Endothelial cell (in vitro differentiated cells): ENCODE data around the gene CGB5. TPM values are rescaled to one million over a fixed set of nuclear protein-coding genes. Genes with fewer than 3 reads are reported as not detected.

Experiments
- DNase-seq: peaks from one replicate; pipeline ENCODE4 v3.0.0; 2021; ENCODE audit warnings: low spot score
- H3K27ac Mint-ChIP-seq: one replicate; pipeline ENCODE4 v1.8.0; 2021; ENCODE audit warnings: mixed read lengths, inconsistent platforms; ENCODE audit not compliant: unreplicated experiment
- H3K27me3 Mint-ChIP-seq: one replicate; pipeline ENCODE4 v1.8.0; 2021; ENCODE audit warnings: mild to moderate bottlenecking, moderate library complexity, mixed read lengths, inconsistent platforms; ENCODE audit not compliant: unreplicated experiment
- H3K36me3 Mint-ChIP-seq: one replicate; pipeline ENCODE4 v1.8.0; 2021; ENCODE audit warnings: mild to moderate bottlenecking, low read depth, mixed read lengths, inconsistent platforms; ENCODE audit not compliant: unreplicated experiment
- H3K4me1 Mint-ChIP-seq: one replicate; pipeline ENCODE4 v1.8.0; 2021; ENCODE audit warnings: mild to moderate bottlenecking, mixed read lengths, inconsistent platforms; ENCODE audit not compliant: unreplicated experiment
- H3K4me3 Mint-ChIP-seq: one replicate; pipeline ENCODE4 v1.8.0; 2021; ENCODE audit warnings: mild to moderate bottlenecking, mixed read lengths, inconsistent platforms; ENCODE audit not compliant: unreplicated experiment
- H3K9me3 Mint-ChIP-seq: one replicate; pipeline ENCODE4 v1.8.0; 2021; ENCODE audit warnings: mixed read lengths, inconsistent platforms; ENCODE audit not compliant: unreplicated experiment
- CTCF ChIP-seq: fragments of 200-600 bp; sonication (generic); IDR thresholded peaks from one replicate; pipeline ENCODE4 v1.5.0; 2021; ENCODE audit warnings: antibody characterized with exemption; ENCODE audit not compliant: unreplicated experiment
- total RNA-seq: library from RNA; stranded (reverse); fragmentation: NEBNext Ultra II Directional; extraction: Animal tissue kit (Norgen Biotek cat#: 25700); gene quantifications from one replicate; pipeline ENCODE4 v1.2.1, GENCODE V29; 2021; ENCODE audit not compliant: unreplicated experiment

Gene CGB5
- total RNA-seq, 1 donor from 2014 or later: not detected

DNA sequence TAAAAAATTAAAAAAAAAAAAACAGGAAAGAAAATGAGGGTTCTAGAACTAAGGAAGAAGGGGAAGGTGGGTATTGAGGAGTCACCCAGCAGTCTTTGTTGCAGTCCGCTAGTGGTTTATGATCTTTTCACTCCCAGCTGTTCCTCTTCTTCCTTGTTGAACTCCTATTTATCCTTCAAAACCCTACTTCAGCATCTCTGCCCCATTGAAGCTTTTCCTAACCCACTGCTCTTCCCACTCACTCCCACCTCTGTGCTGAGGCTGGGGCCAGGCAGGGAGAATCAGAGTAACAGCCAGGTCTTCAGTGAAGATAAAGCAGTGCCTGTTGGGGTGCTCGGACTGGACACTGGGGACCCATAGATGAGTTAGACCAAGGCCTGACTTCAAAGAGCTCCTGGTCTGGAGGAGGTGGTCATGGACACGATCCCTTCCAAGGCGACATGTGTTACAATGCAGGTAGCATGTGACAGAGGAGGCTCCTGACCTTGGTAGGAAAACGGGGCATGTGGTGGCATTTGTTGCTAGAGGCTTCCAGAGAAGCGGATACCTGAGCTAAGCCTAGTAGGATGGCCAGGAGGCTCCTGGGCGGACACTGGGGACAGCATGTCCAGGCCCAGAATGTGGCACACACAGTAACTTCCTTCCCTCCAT, 38.6 kb upstream of the CGB5 start:
- TF ChIP-seq CTCF: no peak
- Mint-ChIP-seq H3K9me3 (no peaks in the 10 kb centered on the region), H3K27ac (no peak overlapping the region)

GRCh38 chr19:49006905-49007304, 36.7 kb upstream of the CGB5 start:
- Mint-ChIP-seq H3K36me3 (peaks cover 17% of the 10 kb centered on the region), H3K4me1 (no peaks in the 10 kb centered on the region), H3K27ac (no peak overlapping the region)

More for the DNA sequence above, 38.6 kb upstream of the CGB5 start:
- Mint-ChIP-seq H3K4me1 (no peaks in the 10 kb centered on the region), H3K4me3 (no peak overlapping the region), H3K36me3 (peaks cover 12% of the 10 kb centered on the region), H3K27me3 (peaks cover 5% of the 10 kb centered on the region)
- DNase-seq: no peak

DNA sequence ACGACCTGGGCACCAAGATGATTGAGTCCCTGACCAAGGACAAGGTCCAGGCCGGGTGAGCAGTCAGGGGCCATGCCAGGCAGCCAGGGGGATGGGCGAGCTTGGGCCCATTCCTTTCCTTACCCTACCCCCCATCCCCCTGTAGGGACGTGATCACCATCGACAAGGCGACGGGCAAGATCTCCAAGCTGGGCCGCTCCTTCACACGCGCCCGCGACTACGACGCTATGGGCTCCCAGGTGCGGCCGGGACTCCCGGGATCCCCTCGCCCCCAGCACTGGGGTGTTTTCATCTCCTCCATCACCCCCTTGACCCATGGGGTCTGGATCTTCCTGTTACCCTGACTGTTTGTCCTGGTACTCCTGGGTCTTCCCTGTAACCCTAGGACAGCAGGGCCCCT, 33.8 kb upstream of the CGB5 start:
- Mint-ChIP-seq H3K4me3 (no peak overlapping the region), H3K9me3 (no peaks in the 10 kb centered on the region), H3K4me1 (no peaks in the 10 kb centered on the region), H3K27ac (no peak overlapping the region), H3K36me3 (peaks cover 27% of the 10 kb centered on the region), H3K27me3 (peaks cover 6% of the 10 kb centered on the region)
- no peak for DNase-seq
- no peak for TF ChIP-seq CTCF

More at GRCh38 chr19:49006905-49007304, 36.7 kb upstream of the CGB5 start:
- Mint-ChIP-seq H3K4me3 (no peak overlapping the region), H3K27me3 (peaks cover 5% of the 10 kb centered on the region), H3K9me3 (no peaks in the 10 kb centered on the region)
- TF ChIP-seq CTCF: no peak
- DNase-seq: no peak

- Mint-ChIP-seq H3K36me3 (peaks cover 24% of the 10 kb centered on the region), H3K27ac (no peak overlapping the region), H3K4me3 (peak overlapping the region; percentile 71), H3K27me3 (peaks cover 6% of the 10 kb centered on the region), H3K9me3 (no peaks in the 10 kb centered on the region), H3K4me1 (no peaks in the 10 kb centered on the region)
- no peak for TF ChIP-seq CTCF
- no peak for DNase-seq
Observed at GRCh38 chr19:49010453-49010852, 33.2 kb upstream of the CGB5 start.

DNA sequence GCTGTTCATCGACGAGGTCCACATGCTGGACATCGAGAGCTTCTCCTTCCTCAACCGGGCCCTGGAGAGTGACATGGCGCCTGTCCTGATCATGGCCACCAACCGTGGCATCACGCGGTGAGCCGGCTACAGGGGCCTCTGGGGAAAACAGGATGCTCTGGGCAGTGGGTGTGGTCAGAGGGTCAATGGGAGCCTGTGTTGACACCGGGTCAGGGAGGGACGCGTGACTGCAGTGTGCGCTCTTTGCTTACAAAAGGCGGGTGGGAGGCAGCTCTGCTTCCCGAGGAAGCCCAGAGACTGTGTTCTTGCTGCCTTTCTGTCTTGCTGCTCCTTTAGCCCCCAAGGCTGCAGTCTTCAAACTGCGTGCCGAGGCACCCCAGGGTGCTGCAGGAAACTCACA, 32.5 kb upstream of the CGB5 start:
- Mint-ChIP-seq H3K36me3 (peaks cover 21% of the 10 kb centered on the region), H3K27ac (no peak overlapping the region), H3K4me1 (no peaks in the 10 kb centered on the region), H3K27me3 (peaks cover 5% of the 10 kb centered on the region), H3K4me3 (no peak overlapping the region), H3K9me3 (no peaks in the 10 kb centered on the region)
- no peak for TF ChIP-seq CTCF
- DNase-seq: no peak
